Measurements from ENCODE around the gene LILRB1. TPM values are rescaled to one million over a fixed set of nuclear protein-coding genes. Genes with fewer than 3 reads are reported as not detected.
"Not testable (repeated sequence)": the region's sequence is repeated elsewhere in the genome, so short reads cannot be mapped to it uniquely, and the experiment has no call there.

LILRB1 gene
- total RNA-seq: 23.6 TPM
- long read RNA-seq, partial matches to known transcripts: 14 of 45 reads
- long read RNA-seq, other reads (novel, unspliced or antisense): 21 of 45 reads

DNA sequence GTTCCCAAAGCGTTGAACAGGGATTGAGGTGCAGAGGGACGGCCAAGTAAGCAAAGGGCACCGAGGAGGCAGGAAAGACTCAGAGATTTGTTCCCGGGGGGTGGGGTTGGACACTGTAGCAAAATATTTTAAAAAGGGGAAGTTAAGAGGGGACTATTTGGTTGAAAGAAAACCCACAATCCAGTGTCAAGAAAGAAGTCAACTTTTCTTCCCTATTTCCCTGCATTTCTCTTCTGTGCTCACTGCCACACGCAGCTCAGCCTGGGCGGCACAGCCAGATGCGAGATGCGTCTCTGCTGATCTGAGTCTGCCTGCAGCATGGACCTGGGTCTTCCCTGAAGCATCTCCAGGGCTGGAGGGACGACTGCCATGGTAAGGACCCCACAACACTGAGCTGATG lies at the start of gene LILRB1:
LILRB1 (plus strand) TSS at position 223 of the 400 bp plus-strand sequence. CDS start 590 bp downstream, outside the sequence.
- DNase-seq: peak; percentile 67
- ATAC-seq: peak; percentile 67
- H3K27me3 ChIP-seq; H3K9me3 ChIP-seq; H3K4me1 ChIP-seq; H3K36me3 ChIP-seq; intact Hi-C loops (cut with DNase I); H3K27ac ChIP-seq: not testable (repeated sequence)
- H3K4me3 ChIP-seq: peak within 1 kb of the TSS; percentile 32

GRCh38 chr19:54586397-54586796 lies 43.9 kb upstream of the LILRB1 start:
- H3K9me3 ChIP-seq: no peaks in the 10 kb centered on the region
- TF ChIP-seq, protein P1, sequence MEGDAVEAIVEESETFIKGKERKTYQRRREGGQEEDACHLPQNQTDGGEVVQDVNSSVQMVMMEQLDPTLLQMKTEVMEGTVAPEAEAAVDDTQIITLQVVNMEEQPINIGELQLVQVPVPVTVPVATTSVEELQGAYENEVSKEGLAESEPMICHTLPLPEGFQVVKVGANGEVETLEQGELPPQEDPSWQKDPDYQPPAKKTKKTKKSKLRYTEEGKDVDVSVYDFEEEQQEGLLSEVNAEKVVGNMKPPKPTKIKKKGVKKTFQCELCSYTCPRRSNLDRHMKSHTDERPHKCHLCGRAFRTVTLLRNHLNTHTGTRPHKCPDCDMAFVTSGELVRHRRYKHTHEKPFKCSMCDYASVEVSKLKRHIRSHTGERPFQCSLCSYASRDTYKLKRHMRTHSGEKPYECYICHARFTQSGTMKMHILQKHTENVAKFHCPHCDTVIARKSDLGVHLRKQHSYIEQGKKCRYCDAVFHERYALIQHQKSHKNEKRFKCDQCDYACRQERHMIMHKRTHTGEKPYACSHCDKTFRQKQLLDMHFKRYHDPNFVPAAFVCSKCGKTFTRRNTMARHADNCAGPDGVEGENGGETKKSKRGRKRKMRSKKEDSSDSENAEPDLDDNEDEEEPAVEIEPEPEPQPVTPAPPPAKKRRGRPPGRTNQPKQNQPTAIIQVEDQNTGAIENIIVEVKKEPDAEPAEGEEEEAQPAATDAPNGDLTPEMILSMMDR (IDR thresholded peaks at IDR 0.05): no peak
- no peaks in the 10 kb centered on the region for H3K36me3 ChIP-seq
- peaks cover 6% of the 10 kb centered on the region for H3K27me3 ChIP-seq
- intact Hi-C loops (cut with DNase I): no loop called here
- H3K4me3 ChIP-seq: no peak overlapping the region
- no peaks in the 10 kb centered on the region for H3K4me1 ChIP-seq
- DNase-seq (no peak), ATAC-seq (no peak)
- H3K27ac ChIP-seq: no peak overlapping the region

DNA sequence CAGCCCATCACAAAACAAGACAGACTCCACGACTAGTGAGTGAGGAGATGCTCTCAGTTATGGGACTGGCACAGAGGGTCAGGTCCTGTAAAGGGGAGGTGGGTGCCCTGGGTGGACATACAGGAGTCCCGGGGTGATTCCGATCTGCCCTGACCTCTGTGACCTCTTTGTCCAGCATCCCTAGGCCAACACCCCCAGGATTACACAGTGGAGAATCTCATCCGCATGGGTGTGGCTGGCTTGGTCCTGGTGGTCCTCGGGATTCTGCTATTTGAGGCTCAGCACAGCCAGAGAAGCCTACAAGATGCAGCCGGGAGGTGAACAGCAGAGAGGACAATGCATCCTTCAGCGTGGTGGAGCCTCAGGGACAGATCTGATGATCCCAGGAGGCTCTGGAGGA lies 43.3 kb upstream of the LILRB1 start:
- Histone ChIP-seq H3K27me3 (peaks cover 6% of the 10 kb centered on the region), H3K27ac (no peak overlapping the region), H3K36me3 (no peaks in the 10 kb centered on the region), H3K4me3 (no peak overlapping the region), H3K4me1 (no peaks in the 10 kb centered on the region), H3K9me3 (no peaks in the 10 kb centered on the region)
- DNase-seq (no peak), ATAC-seq (no peak)
- intact Hi-C loops (cut with DNase I): no loop called here
- TF ChIP-seq, protein P1 (IDR thresholded peaks at IDR 0.05): no peak

DNA sequence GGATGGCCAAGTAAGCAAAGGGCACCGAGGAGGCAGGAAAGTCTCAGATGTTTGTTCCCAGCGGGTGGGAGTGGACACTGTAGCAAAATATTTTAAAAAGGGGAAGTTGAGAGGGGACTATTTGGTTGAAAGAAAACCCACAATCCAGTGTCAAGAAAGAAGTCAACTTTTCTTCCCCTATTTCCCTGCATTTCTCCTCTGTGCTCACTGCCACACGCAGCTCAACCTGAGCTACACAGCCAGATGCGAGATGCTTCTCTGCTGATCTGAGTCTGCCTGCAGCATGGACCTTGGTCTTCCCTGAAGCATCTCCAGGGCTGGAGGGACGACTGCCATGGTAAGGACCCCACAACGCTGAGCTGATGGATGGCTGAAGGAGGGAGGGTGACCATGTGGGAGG lies 36.8 kb upstream of the LILRB1 start, which contains the start of gene LILRA1:
LILRA1 (plus strand) TSS at position 188 of the 400 bp plus-strand sequence. CDS start 613 bp downstream, outside the sequence.
- H3K27ac ChIP-seq; intact Hi-C loops (cut with DNase I); DNase-seq; H3K36me3 ChIP-seq; H3K27me3 ChIP-seq; H3K4me1 ChIP-seq; H3K9me3 ChIP-seq: not testable (repeated sequence)
- peak; percentile 74 for ATAC-seq
- peak within 1 kb of the TSS; percentile 8 for H3K4me3 ChIP-seq

- peak; percentile 74 for ATAC-seq
- H3K27me3 ChIP-seq; intact Hi-C loops (cut with DNase I); H3K36me3 ChIP-seq; H3K9me3 ChIP-seq; DNase-seq; H3K27ac ChIP-seq; H3K4me1 ChIP-seq: not testable (repeated sequence)
- H3K4me3 ChIP-seq: peak overlapping the region; percentile 8
Observed at GRCh38 chr19:54593931-54594626, 36.2 kb upstream of the LILRB1 start.

- ATAC-seq (no peak), DNase-seq (no peak)
- intact Hi-C loops (cut with DNase I): no loop called here
- Histone ChIP-seq H3K27me3 (no peaks in the 10 kb centered on the region), H3K9me3 (no peaks in the 10 kb centered on the region), H3K4me3 (no peak overlapping the region), H3K36me3 (no peaks in the 10 kb centered on the region), H3K27ac (no peak overlapping the region), H3K4me1 (no peaks in the 10 kb centered on the region)
- TF ChIP-seq, protein P1 (IDR thresholded peaks at IDR 0.05): no peak
Observed at GRCh38 chr19:54594737-54595136, 35.5 kb upstream of the LILRB1 start.

DNA sequence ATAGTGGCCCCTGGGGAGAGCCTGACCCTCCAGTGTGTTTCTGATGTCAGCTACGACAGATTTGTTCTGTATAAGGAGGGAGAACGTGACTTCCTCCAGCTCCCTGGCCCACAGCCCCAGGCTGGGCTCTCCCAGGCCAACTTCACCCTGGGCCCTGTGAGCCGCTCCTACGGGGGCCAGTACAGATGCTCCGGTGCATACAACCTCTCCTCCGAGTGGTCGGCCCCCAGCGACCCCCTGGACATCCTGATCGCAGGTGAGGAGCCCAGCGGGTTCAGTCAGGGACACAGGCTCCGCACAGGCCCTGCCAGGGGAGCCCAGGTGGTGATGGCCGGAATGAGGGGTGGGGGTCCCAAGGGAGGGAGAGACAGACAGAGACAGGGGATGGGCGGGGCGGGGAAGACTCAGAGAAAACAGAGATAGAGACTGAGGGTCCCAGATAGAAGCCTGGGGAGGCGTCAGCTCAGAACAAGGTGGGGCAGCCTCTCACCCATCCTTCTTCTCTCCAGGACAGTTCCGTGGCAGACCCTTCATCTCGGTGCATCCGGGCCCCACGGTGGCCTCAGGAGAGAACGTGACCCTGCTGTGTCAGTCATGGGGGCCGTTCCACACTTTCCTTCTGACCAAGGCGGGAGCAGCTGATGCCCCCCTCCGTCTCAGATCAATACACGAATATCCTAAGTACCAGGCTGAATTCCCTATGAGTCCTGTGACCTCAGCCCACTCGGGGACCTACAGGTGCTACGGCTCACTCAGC lies 34.4 kb upstream of the LILRB1 start:
- H3K36me3 ChIP-seq; intact Hi-C loops (cut with DNase I); H3K27ac ChIP-seq; H3K4me1 ChIP-seq; ATAC-seq; H3K27me3 ChIP-seq; H3K9me3 ChIP-seq; DNase-seq; H3K4me3 ChIP-seq: not testable (repeated sequence)
